ENCODE results near the gene UIMC1. TPM values are rescaled to one million over a fixed set of nuclear protein-coding genes. Genes with fewer than 3 reads are reported as not detected.
A peak's percentile ranks its signal among the peaks of the same experiment; 100 is the strongest.
"Not testable (repeated sequence)": the region's sequence is repeated elsewhere in the genome, so short reads cannot be mapped to it uniquely, and the experiment has no call there.

Gene UIMC1
- total RNA-seq (2014; rRNA removed; shearing (Covaris generic)): 24.4 and 41.2 TPM in 2 replicates

- Histone ChIP-seq H3K4me1 (replicated peaks) (peaks cover 7% of the 10 kb centered on the region), H3K27ac (peak within 1 kb of the TSS; percentile 77), H3K36me3 (peaks cover 27% of the 10 kb centered on the region), H3K4me3 (peak within 1 kb of the TSS; percentile 90), H3K27me3 (replicated peaks) (no peaks in the 10 kb centered on the region), H3K9me3 (replicated peaks) (no peaks in the 10 kb centered on the region; the same call in 1 of the 2 replicates)
- peak; percentile 95 for DNase-seq (ENCODE audit: low read depth in 1 of 2, low spot score in 2 of 2)
These were observed at the start of gene UIMC1 for GRCh38 chr5:177006265-177006972. Gene UIMC1, minus strand, starts transcription at chr5:177006779. Its CDS starts 24,164 bp downstream, at chr5:176982615.

GRCh38 chr5:177049285-177049684 lies 42.7 kb upstream of the UIMC1 start:
- Histone ChIP-seq H3K4me1 (replicated peaks) (no peaks in the 10 kb centered on the region; the same call in 1 of the 2 replicates), H3K27me3 (replicated peaks) (no peaks in the 10 kb centered on the region), H3K9me3 (replicated peaks) (no peaks in the 10 kb centered on the region), H3K27ac (no peak overlapping the region), H3K36me3 (peaks cover 78% of the 10 kb centered on the region), H3K4me3 (no peak overlapping the region)
- DNase-seq (ENCODE audit: low read depth in 1 of 2, low spot score in 2 of 2): no peak

GRCh38 chr5:177048531-177048930 lies 42.0 kb upstream of the UIMC1 start:
- not testable (repeated sequence) for H3K4me3 ChIP-seq; H3K27me3 ChIP-seq (replicated peaks); DNase-seq (ENCODE audit: low read depth in 1 of 2, low spot score in 2 of 2); H3K4me1 ChIP-seq (replicated peaks); H3K27ac ChIP-seq; H3K9me3 ChIP-seq (replicated peaks)
- H3K36me3 ChIP-seq: peaks cover 79% of the 10 kb centered on the region

GRCh38 chr5:177045631-177046030 lies 39.1 kb upstream of the UIMC1 start:
- Histone ChIP-seq H3K27me3 (replicated peaks) (no peaks in the 10 kb centered on the region), H3K4me1 (replicated peaks) (peaks cover 6% of the 10 kb centered on the region; the same call in 1 of the 2 replicates), H3K27ac (no peak overlapping the region), H3K36me3 (peaks cover 82% of the 10 kb centered on the region), H3K4me3 (no peak overlapping the region), H3K9me3 (replicated peaks) (no peaks in the 10 kb centered on the region)
- DNase-seq (ENCODE audit: low read depth in 1 of 2, low spot score in 2 of 2): no peak

GRCh38 chr5:177044641-177045040 lies 38.1 kb upstream of the UIMC1 start:
- Histone ChIP-seq H3K36me3 (peaks cover 78% of the 10 kb centered on the region), H3K4me3 (no peak overlapping the region), H3K27me3 (replicated peaks) (no peaks in the 10 kb centered on the region), H3K4me1 (replicated peaks) (peaks cover 6% of the 10 kb centered on the region; the same call in 1 of the 2 replicates), H3K9me3 (replicated peaks) (no peaks in the 10 kb centered on the region), H3K27ac (no peak overlapping the region)
- DNase-seq (ENCODE audit: low read depth in 1 of 2, low spot score in 2 of 2): no peak

GRCh38 chr5:177043958-177044357 lies 37.4 kb upstream of the UIMC1 start:
- Histone ChIP-seq H3K36me3 (peaks cover 75% of the 10 kb centered on the region), H3K27me3 (replicated peaks) (no peaks in the 10 kb centered on the region), H3K27ac (no peak overlapping the region), H3K9me3 (replicated peaks) (no peaks in the 10 kb centered on the region), H3K4me3 (no peak overlapping the region), H3K4me1 (replicated peaks) (peaks cover 9% of the 10 kb centered on the region; the same call in 1 of the 2 replicates)
- peak in 1 of 2 experiments; percentile 20 for DNase-seq (ENCODE audit: low read depth in 1 of 2, low spot score in 2 of 2)

GRCh38 chr5:177043114-177043513 lies 36.5 kb upstream of the UIMC1 start:
- Histone ChIP-seq H3K27ac (no peak overlapping the region), H3K4me1 (replicated peaks) (peaks cover 9% of the 10 kb centered on the region; the same call in 1 of the 2 replicates), H3K4me3 (no peak overlapping the region), H3K36me3 (peaks cover 77% of the 10 kb centered on the region), H3K9me3 (replicated peaks) (no peaks in the 10 kb centered on the region), H3K27me3 (replicated peaks) (no peaks in the 10 kb centered on the region)
- no peak for DNase-seq (ENCODE audit: low read depth in 1 of 2, low spot score in 2 of 2)

- no peaks in the 10 kb centered on the region for H3K27me3 ChIP-seq (replicated peaks)
These were observed 35.4 kb upstream of the UIMC1 start for GRCh38 chr5:177041936-177042335.

GRCh38 chr5:177040814-177041420 lies 34.3 kb upstream of the UIMC1 start:
- no peak overlapping the region for H3K4me3 ChIP-seq
- H3K27ac ChIP-seq: no peak overlapping the region
- peaks cover 25% of the 10 kb centered on the region for H3K4me1 ChIP-seq (replicated peaks)
- H3K36me3 ChIP-seq: peaks cover 68% of the 10 kb centered on the region
- no peaks in the 10 kb centered on the region for H3K27me3 ChIP-seq (replicated peaks)
- no peak for DNase-seq (ENCODE audit: low read depth in 1 of 2, low spot score in 2 of 2)
- no peaks in the 10 kb centered on the region for H3K9me3 ChIP-seq (replicated peaks)

More at GRCh38 chr5:177041936-177042335, 35.4 kb upstream of the UIMC1 start:
- H3K27ac ChIP-seq: no peak overlapping the region
- DNase-seq (ENCODE audit: low read depth in 1 of 2, low spot score in 2 of 2): no peak
- no peaks in the 10 kb centered on the region for H3K9me3 ChIP-seq (replicated peaks)
- no peak overlapping the region for H3K4me3 ChIP-seq
- peaks cover 16% of the 10 kb centered on the region for H3K4me1 ChIP-seq (replicated peaks)
- peaks cover 73% of the 10 kb centered on the region for H3K36me3 ChIP-seq

GRCh38 chr5:177036921-177037320 lies 30.3 kb upstream of the UIMC1 start:
- H3K4me1 ChIP-seq (replicated peaks): peaks cover 24% of the 10 kb centered on the region
- DNase-seq (ENCODE audit: low read depth in 1 of 2, low spot score in 2 of 2): no peak
- peak overlapping the region; percentile 33; the same call in 1 of the 2 replicates for H3K27ac ChIP-seq
- no peaks in the 10 kb centered on the region for H3K27me3 ChIP-seq (replicated peaks)
- H3K4me3 ChIP-seq: no peak overlapping the region
- H3K36me3 ChIP-seq: peaks cover 41% of the 10 kb centered on the region
- H3K9me3 ChIP-seq (replicated peaks): no peaks in the 10 kb centered on the region

- H3K4me1 ChIP-seq (replicated peaks): peaks cover 24% of the 10 kb centered on the region
- H3K36me3 ChIP-seq: peaks cover 37% of the 10 kb centered on the region
- no peak for DNase-seq (ENCODE audit: low read depth in 1 of 2, low spot score in 2 of 2)
- peak overlapping the region; percentile 33 for H3K27ac ChIP-seq
- no peaks in the 10 kb centered on the region for H3K9me3 ChIP-seq (replicated peaks)
- H3K27me3 ChIP-seq (replicated peaks): no peaks in the 10 kb centered on the region
- H3K4me3 ChIP-seq: no peak overlapping the region
These were observed 29.9 kb upstream of the UIMC1 start for GRCh38 chr5:177036443-177036842.

- Histone ChIP-seq H3K4me1 (replicated peaks) (peaks cover 24% of the 10 kb centered on the region), H3K4me3 (no peak overlapping the region), H3K27ac (peak overlapping the region; percentile 33), H3K36me3 (peaks cover 32% of the 10 kb centered on the region), H3K27me3 (replicated peaks) (no peaks in the 10 kb centered on the region), H3K9me3 (replicated peaks) (no peaks in the 10 kb centered on the region)
- peak; percentile 81 to 86 for DNase-seq (ENCODE audit: low read depth in 1 of 2, low spot score in 2 of 2)
These were observed 29.4 kb upstream of the UIMC1 start for GRCh38 chr5:177035976-177036375.

GRCh38 chr5:177029498-177029897 lies 22.9 kb upstream of the UIMC1 start:
- H3K27ac ChIP-seq: no peak overlapping the region
- H3K27me3 ChIP-seq (replicated peaks): no peaks in the 10 kb centered on the region
- peaks cover 44% of the 10 kb centered on the region for H3K36me3 ChIP-seq
- no peak for DNase-seq (ENCODE audit: low read depth in 1 of 2, low spot score in 2 of 2)
- H3K4me3 ChIP-seq: no peak overlapping the region
- H3K4me1 ChIP-seq (replicated peaks): no peaks in the 10 kb centered on the region
- H3K9me3 ChIP-seq (replicated peaks): no peaks in the 10 kb centered on the region

GRCh38 chr5:177027665-177028064 lies 21.1 kb upstream of the UIMC1 start:
- Histone ChIP-seq H3K27me3 (replicated peaks) (no peaks in the 10 kb centered on the region), H3K4me3 (no peak overlapping the region), H3K36me3 (peaks cover 48% of the 10 kb centered on the region), H3K27ac (no peak overlapping the region), H3K4me1 (replicated peaks) (no peaks in the 10 kb centered on the region; the same call in 1 of the 2 replicates), H3K9me3 (replicated peaks) (no peaks in the 10 kb centered on the region)
- DNase-seq (ENCODE audit: low read depth in 1 of 2, low spot score in 2 of 2): no peak
